ENCODE results near the gene SEMA6A. TPM values are rescaled to one million over a fixed set of nuclear protein-coding genes. Genes with fewer than 3 reads are reported as not detected.

SEMA6A gene
- total and polyA plus RNA-seq, 2 of the 13 experiments (the other 11 are each of a cell fraction or from before 2014, with no cell fraction given), result 5.1 to 6.5 TPM

GRCh38 chr5:116546033-116546742, 28.4 kb downstream of the SEMA6A start (continued):
- TF ChIP-seq, protein P1, sequence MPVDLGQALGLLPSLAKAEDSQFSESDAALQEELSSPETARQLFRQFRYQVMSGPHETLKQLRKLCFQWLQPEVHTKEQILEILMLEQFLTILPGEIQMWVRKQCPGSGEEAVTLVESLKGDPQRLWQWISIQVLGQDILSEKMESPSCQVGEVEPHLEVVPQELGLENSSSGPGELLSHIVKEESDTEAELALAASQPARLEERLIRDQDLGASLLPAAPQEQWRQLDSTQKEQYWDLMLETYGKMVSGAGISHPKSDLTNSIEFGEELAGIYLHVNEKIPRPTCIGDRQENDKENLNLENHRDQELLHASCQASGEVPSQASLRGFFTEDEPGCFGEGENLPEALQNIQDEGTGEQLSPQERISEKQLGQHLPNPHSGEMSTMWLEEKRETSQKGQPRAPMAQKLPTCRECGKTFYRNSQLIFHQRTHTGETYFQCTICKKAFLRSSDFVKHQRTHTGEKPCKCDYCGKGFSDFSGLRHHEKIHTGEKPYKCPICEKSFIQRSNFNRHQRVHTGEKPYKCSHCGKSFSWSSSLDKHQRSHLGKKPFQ (CRISPR knock-in tag; IDR thresholded peaks at IDR 0.05; ENCODE audit: insufficient replicate concordance), result no peak
- TF ChIP-seq, protein P2, sequence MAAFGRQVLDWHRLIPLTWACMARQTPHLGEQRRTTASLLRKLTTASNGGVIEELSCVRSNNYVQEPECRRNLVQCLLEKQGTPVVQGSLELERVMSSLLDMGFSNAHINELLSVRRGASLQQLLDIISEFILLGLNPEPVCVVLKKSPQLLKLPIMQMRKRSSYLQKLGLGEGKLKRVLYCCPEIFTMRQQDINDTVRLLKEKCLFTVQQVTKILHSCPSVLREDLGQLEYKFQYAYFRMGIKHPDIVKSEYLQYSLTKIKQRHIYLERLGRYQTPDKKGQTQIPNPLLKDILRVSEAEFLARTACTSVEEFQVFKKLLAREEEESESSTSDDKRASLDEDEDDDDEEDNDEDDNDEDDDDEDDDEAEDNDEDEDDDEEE (CRISPR knock-in tag; IDR thresholded peaks at IDR 0.05), result no peak
- TF ChIP-seq ZNF20 (CRISPR knock-in tag; IDR thresholded peaks at IDR 0.05), result no peak
- TF ChIP-seq, protein P3, sequence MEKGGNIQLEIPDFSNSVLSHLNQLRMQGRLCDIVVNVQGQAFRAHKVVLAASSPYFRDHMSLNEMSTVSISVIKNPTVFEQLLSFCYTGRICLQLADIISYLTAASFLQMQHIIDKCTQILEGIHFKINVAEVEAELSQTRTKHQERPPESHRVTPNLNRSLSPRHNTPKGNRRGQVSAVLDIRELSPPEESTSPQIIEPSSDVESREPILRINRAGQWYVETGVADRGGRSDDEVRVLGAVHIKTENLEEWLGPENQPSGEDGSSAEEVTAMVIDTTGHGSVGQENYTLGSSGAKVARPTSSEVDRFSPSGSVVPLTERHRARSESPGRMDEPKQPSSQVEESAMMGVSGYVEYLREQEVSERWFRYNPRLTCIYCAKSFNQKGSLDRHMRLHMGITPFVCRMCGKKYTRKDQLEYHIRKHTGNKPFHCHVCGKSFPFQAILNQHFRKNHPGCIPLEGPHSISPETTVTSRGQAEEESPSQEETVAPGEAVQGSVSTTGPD (CRISPR knock-in tag; IDR thresholded peaks at IDR 0.05), result no peak
- TF ChIP-seq, protein P4, sequence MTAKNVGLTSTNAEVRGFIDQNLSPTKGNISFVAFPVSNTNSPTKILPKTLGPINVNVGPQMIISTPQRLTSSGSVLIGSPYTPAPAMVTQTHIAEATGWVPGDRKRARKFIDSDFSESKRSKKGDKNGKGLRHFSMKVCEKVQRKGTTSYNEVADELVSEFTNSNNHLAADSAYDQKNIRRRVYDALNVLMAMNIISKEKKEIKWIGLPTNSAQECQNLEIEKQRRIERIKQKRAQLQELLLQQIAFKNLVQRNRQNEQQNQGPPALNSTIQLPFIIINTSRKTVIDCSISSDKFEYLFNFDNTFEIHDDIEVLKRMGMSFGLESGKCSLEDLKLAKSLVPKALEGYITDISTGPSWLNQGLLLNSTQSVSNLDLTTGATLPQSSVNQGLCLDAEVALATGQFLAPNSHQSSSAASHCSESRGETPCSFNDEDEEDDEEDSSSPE (CRISPR knock-in tag; IDR thresholded peaks at IDR 0.05), result no peak
- TF ChIP-seq POLR2AphosphoS5 (IDR thresholded peaks at IDR 0.05; ENCODE audit: low read depth, low read length), result no peak
- TF ChIP-seq CEBPG (CRISPR knock-in tag; IDR thresholded peaks at IDR 0.05), result peak; percentile 67; the same call in 1 of the 2 replicates
- no peak for TF ChIP-seq KIAA2018 (CRISPR knock-in tag; IDR thresholded peaks at IDR 0.05; ENCODE audit: borderline replicate concordance)
- peak; percentile 80 for TF ChIP-seq CEBPB (IDR thresholded peaks at IDR 0.05; ENCODE audit: borderline replicate concordance, low read depth, low read length)
- TF ChIP-seq ZNF644 (CRISPR knock-in tag; IDR thresholded peaks at IDR 0.05; ENCODE audit: low read depth), result peak; percentile 62
- no peak for TF ChIP-seq SPEN (CRISPR knock-in tag; IDR thresholded peaks at IDR 0.05; ENCODE audit: low read depth)
- no peak for TF ChIP-seq ZNF362 (CRISPR knock-in tag; IDR thresholded peaks at IDR 0.05; ENCODE audit: borderline replicate concordance)

All from HepG2 (cell line).